HG03521 (cell line): ENCODE data around the gene GOT1.
A peak's percentile ranks its signal among the peaks of the same experiment; 100 is the strongest.

Experiments used
- ATAC-seq: cut with Tn5 transposase; IDR thresholded peaks from one replicate; pipeline ENCODE4 v1.9.1; 2021; ENCODE audit warnings: mild to moderate bottlenecking, moderate library complexity; ENCODE audit not compliant: unreplicated experiment

The GOT1 gene

DNA sequence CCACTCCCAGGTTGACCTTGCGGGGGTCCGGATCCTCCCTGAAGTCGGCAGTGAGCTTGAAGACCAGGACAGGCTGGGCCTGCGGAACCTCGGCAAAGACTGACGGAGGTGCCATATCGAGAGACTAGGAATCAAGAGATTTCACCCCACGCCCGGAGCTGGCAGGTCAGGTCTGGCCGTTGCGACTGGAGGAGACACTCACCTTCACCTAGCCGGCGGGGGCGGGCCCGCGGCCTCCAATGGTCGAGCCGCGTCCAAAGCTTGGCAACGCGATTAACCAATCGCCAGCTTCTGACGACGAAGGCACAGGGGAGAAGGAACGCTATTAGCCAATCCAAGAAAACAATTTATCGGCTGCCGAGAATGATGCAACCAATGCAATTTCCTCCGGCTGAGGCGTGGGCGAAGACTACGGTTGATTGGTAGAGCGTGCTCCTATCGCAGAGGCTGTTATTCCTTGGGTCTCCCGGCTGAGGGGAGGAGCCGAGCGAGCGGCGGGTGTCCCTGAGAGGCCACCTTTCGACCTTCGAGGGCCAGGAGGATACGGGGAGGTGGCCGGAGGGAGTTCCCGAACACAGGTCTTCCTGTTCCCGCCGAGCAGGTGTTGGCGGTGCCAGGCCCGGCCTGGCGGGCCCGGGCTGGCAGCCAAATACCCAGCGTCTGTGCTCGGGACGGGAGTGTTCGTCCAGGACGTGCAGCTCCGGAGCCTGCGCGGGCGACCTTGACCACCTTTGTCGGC lies at the start of gene GOT1:
Gene GOT1, minus strand, starts transcription at position 174 of the 739 bp plus-strand sequence. Its CDS starts 59 bp downstream, at position 115.
- ATAC-seq: peak; percentile 96

GRCh38 chr10:99470327-99470726 lies 39.9 kb upstream of the GOT1 start:
- no peak for ATAC-seq

GRCh38 chr10:99467236-99467999 lies 37.0 kb upstream of the GOT1 start:
- ATAC-seq: no peak

DNA sequence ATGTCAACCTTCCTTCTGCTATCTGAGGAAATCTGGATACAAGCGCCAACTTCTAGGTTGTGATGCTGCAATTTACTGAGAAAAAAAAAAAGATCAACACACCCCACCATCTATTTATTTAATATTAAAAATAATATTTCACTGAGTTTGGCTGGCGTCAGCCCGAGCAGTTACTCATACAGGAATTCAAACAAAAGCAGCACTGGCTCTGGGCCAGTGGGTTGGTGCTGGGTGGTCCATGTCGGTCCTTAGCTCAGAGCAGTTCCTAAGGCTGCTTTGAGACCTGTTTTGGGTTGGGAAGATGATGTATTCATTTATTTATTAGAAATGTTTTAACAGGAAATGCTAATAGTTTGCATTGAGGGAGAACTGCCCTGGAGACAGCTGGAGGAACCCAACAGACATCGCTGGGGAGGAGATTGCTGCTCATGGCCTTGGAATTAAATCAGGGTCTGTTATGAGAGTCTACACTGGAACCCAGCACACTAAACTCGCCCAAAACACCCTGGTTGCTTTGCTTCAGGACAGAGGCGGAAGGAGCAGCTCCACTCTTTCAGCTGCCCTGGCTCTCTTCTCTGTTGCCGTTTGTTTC lies 36.3 kb upstream of the GOT1 start:
- no peak for ATAC-seq

DNA sequence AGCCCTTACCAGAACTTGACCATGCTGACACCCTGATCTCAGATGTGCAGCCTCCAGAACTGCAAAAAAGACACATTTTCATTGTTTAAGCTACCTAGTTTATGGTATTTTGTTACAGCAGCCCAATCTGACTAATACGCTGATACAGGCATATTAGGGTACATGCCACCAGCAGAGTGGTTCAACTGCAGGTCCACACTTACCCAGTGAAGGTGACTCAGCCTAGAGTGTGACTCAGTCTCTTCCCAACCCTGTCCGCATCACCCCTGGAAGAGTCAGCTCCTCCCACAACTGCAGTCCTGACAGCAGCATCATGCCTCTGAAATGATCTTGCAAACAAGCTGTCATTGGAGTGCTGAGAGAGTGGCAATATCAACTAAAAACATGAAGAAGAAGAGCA lies 30.8 kb upstream of the GOT1 start:
- ATAC-seq: no peak

GRCh38 chr10:99460070-99460469 lies 29.6 kb upstream of the GOT1 start:
- no peak for ATAC-seq

DNA sequence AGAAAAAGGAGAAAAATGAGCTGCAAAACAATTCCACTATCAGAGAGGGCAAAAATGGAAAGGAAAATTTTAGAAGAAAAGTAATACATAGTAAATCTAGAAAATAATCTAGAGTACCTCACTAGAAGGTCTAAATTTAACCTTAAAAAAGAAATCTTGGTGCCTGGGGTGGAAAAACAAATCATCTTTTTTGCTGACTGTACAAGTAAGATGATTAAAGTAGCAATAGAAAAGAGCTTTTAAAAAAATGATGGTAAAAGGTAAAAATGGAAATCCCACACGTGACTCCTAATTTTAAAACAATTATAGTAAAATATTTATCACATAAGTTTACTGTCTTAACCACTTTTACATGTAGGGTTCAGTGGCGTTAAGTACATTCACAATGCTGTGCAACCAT lies 28.8 kb upstream of the GOT1 start:
- no peak for ATAC-seq

- ATAC-seq: no peak
Observed at GRCh38 chr10:99457813-99458212, 27.4 kb upstream of the GOT1 start.

- no peak for ATAC-seq
Observed at GRCh38 chr10:99456931-99457288, 26.5 kb upstream of the GOT1 start.

DNA sequence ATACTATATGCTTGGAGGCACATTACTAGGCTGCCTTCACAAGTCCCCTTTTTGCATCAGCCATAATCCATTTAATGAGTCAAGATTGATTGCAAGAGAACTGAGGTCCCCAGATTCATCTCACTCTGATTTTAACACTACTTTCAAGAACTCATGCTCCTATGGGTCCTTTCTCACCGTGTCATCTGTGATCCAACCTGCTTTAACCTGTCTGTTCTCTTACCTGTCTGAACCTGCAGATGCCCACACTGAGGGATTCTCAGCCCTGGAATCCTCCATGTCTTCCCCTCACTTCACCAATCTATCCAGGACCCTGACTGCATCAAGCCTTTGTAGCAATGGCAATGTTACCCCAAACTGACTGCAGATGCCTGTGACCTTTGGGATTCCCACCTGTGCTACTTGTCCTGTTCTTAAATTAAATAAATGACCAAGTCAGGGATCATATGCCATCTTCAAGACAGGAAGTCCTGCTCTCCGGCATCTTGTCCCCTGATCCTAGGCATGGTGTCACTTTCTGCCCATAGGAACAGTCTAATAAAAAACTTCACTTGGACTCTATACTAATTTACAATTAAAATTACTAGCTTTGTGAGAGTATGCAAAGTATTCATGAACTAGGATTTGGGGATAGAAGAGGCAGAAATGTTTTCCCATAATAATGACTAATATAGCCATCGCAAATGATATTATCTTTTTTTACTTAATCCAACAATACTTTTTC lies 25.9 kb upstream of the GOT1 start:
- no peak for ATAC-seq

DNA sequence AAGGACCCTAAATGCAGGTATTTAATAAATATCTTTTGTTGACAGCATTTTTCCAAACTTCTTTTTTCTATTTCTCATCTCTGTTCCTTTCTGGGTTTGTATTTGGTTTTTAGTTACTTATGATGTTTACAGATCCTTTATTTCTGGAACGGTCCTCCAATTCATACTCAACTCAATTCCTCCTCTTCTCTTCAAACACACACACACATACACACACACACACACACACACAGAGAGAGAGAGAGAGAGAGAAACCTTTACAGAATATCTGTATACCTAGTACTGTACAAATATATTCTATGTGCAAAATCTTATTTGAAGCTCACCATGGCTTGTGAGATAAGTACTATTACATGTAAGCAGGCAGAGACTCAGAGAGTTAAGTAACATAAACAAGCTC lies 21.6 kb upstream of the GOT1 start:
- ATAC-seq: no peak

DNA sequence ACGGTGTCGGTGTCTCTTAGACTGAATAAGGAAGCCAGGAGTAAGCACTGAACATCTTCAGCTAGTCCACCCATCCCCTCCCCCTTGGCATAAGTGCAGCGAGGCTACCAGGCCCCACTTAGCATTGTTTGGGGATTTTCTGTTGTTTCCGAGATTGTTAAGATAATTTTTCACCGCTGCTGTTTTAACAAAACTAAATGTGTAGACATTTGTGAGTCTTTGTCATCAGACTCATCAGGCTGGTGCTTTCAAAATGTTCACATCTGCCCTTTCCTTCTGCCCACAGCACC lies 21.0 kb upstream of the GOT1 start:
- no peak for ATAC-seq

DNA sequence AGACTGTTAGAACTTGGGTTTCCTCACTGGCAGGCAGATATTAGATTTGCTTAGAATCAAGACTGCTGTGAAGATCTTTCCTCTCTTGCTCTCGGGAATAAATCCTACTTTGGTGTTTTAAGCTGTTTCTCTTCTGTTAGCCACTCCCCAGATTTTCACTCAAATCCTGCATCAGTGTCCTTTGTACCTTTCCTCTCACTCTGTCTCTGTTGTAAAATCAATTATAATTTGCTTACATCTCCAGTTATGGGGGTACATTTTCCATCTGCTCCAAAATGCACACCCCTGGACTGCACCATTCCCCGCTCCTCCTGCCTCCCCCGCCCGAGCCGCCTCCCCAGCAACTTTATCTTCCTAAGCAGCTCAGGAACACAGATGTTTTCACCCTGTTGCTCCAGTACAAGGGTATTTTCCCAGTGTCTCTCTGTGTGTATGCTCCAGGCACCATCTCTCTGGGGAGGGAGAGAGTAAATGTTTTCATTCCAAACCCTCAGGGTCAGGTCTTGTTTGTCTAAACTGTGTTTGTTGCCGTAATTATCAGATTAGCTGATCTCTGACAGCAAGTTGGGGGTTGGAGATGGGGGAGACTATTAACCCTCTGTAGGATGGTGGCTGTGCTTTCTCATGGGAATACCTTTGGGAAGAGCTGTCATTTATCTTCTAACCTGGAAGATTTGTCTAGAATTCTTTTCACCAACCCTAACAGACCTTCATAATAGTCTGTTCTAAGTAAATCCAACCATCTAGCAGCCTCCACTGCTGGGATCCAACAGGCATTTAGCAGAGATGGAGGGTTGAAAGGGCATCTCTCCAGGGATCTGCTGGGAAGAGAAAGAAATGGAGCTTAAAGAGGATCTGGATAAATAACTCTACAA lies 20.4 kb upstream of the GOT1 start:
- ATAC-seq: no peak

DNA sequence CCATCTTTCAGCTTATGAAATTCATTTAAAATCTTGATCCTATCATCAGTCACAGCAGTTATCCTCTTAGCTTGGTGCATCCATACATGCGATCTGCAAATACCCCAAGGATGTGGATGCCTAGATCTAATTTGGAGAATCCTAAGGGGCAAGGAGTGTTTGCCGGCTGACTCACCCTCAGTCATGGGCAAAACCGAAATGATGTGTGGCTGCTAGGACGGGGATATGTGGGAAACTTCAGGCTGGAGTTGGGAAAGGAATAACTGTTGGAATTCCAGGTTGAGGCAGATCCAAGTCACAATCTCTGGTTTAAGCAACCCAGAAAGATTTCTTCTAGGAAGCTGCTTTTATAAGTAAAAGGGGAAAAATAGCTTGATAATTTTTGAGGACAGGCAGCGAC lies 19.7 kb upstream of the GOT1 start:
- no peak for ATAC-seq

DNA sequence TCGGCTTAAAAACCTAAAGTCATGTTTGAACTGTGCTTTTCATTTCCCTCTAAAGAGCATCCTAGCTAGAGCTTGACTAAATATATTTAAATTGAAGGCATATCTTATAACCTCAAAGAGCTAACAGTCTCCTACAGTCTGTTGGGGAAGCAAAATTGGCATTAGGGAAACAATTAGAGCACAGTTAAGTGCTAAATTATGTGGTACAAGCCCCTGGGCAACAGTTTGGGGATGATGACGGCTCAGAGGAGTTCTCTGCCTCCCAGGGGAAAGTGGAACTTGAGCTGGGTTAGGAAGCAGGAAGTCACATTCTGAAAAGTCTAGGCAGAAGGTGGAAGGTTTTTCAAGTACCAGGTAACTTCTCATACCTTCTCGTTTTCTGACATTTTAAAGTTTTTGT lies 18.6 kb upstream of the GOT1 start:
- no peak for ATAC-seq

- no peak for ATAC-seq
Observed at GRCh38 chr10:99444383-99445045, 14.1 kb upstream of the GOT1 start.

DNA sequence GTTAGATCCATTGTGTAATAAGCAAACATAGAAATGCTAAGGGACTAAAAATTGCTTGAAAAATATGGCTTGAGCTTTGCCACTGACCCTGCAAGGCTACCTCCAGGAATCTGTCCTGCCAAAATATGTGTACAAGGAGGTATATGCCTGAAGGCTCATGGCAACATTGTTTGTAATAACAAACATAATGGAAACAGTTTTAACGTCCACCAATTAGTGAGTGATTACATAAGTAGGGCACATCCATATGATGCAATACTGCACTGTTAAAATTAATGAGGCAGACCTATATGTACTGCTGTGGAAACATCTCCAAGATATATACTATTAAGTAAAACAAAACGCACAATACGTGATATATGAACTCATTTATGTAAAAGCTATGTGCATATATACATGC lies 13.1 kb upstream of the GOT1 start:
- ATAC-seq: no peak

- no peak for ATAC-seq
Observed at GRCh38 chr10:99442394-99442793, 12.0 kb upstream of the GOT1 start.

- ATAC-seq: no peak
Observed at GRCh38 chr10:99438890-99439289, 8.5 kb upstream of the GOT1 start.

- ATAC-seq: no peak
Observed at GRCh38 chr10:99435986-99436638, 5.7 kb upstream of the GOT1 start.
